A673 (cell line): Measurements from ENCODE around the gene POU2F2.

Experiments
- EZH2 ChIP-seq: fragments of 200-600 bp; sonication (generic); IDR thresholded peaks from 2 replicates; pipeline ENCODE4 v1.6.1; 2017; ENCODE audit warnings: borderline replicate concordance, low read depth, mild to moderate bottlenecking, mixed read lengths, antibody characterized with exemption, low read length; ENCODE audit not compliant: poor library complexity, severe bottlenecking
- TF ChIP-seq, protein P1 (sequence below): fragments of 300-800, 200-600 bp; sonication (generic); conservative IDR thresholded peaks from 2 replicates; pipeline ENCODE4 v1.5.1; 2017; ENCODE audit warnings: low read depth, mild to moderate bottlenecking, antibody characterized with exemption, low read length, moderate library complexity, mixed read lengths

DNA sequence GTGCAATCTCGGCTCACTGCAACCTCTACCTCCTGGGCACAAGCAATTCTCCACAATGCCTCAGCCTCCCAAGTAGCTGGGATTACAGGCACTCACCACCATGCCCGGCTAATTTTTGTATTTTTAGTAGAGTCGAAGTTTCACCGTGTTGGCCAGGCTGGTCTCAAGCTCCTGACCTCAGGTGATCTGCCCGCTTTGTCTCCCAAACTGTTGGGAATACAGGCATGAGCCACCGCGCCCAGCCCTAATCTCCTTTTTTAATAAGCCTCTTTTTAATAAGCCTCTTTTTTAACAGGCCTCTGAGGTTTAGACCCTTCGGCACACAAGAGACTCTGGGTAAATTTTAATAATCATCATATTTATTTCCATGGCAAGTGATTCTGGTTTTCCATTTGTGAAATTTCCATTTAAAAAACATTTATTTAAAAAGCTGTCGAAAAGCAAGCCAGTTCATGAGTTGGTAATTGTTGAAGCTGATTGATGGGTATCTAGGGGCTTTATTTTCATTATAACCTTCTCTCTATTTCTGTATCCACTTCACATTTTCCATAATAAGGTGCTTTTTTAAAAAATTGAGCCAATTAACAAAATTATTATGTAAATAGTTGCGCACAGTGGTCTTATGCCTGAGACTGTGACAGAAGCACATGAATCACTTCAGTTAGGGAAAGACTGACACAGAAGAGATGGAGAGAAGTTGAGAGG lies 11.8 kb downstream of the POU2F2 start:
- TF ChIP-seq, protein P1, sequence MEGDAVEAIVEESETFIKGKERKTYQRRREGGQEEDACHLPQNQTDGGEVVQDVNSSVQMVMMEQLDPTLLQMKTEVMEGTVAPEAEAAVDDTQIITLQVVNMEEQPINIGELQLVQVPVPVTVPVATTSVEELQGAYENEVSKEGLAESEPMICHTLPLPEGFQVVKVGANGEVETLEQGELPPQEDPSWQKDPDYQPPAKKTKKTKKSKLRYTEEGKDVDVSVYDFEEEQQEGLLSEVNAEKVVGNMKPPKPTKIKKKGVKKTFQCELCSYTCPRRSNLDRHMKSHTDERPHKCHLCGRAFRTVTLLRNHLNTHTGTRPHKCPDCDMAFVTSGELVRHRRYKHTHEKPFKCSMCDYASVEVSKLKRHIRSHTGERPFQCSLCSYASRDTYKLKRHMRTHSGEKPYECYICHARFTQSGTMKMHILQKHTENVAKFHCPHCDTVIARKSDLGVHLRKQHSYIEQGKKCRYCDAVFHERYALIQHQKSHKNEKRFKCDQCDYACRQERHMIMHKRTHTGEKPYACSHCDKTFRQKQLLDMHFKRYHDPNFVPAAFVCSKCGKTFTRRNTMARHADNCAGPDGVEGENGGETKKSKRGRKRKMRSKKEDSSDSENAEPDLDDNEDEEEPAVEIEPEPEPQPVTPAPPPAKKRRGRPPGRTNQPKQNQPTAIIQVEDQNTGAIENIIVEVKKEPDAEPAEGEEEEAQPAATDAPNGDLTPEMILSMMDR: no peak
- no peak for TF ChIP-seq EZH2
